WI38 (cell line): ENCODE data around the gene GRAMD2B.

ENCODE experiments used
- H3K4me3 ChIP-seq: 2 replicates; pipeline ENCODE4 v1.5.1; 2011; ENCODE audit warnings: low read depth, mild to moderate bottlenecking, control low read depth, low read length
- CTCF ChIP-seq: IDR thresholded peaks from 2 replicates; pipeline ENCODE4 v1.5.1; 2012; ENCODE audit warnings: low read depth, mild to moderate bottlenecking, control low read depth, low read length

GRAMD2B gene

GRCh38 chr5:126535856-126536545, 112.8 kb downstream of the GRAMD2B start:
- TF ChIP-seq CTCF, result no peak
- H3K4me3 ChIP-seq, result no peak overlapping the region

GRCh38 chr5:126536874-126537273, 113.7 kb downstream of the GRAMD2B start:
- TF ChIP-seq CTCF, result no peak
- H3K4me3 ChIP-seq, result no peak overlapping the region

GRCh38 chr5:126538579-126538978, 115.4 kb downstream of the GRAMD2B start:
- no peak for TF ChIP-seq CTCF
- no peak overlapping the region for H3K4me3 ChIP-seq

- TF ChIP-seq CTCF, result no peak
Observed at GRCh38 chr5:126540631-126541030, 117.4 kb downstream of the GRAMD2B start.

GRCh38 chr5:126542441-126542840, 119.2 kb downstream of the GRAMD2B start:
- TF ChIP-seq CTCF, result no peak
- no peak overlapping the region for H3K4me3 ChIP-seq

More at GRCh38 chr5:126540631-126541030, 117.4 kb downstream of the GRAMD2B start:
- no peak overlapping the region for H3K4me3 ChIP-seq

- no peak for TF ChIP-seq CTCF
- no peak overlapping the region for H3K4me3 ChIP-seq
Observed at GRCh38 chr5:126543009-126543408, 119.8 kb downstream of the GRAMD2B start.

- TF ChIP-seq CTCF, result no peak
- H3K4me3 ChIP-seq, result no peak overlapping the region
Observed at GRCh38 chr5:126543660-126544059, 120.5 kb downstream of the GRAMD2B start.
